GM15510 (cell line): ENCODE measurements around the gene EIF4E1B.

Experiments used
- POLR2A ChIP-seq: IDR thresholded peaks from 3 replicates; pipeline ENCODE4 v1.6.1; 2011; ENCODE audit warnings: borderline replicate concordance; ENCODE audit not compliant: insufficient read length; ENCODE audit errors: extremely low read depth

Gene EIF4E1B

GRCh38 chr5:176694146-176694545 is 63.7 kb downstream of the EIF4E1B start:
- no peak for TF ChIP-seq POLR2A

- TF ChIP-seq POLR2A: no peak
Measured at GRCh38 chr5:176694631-176695030, 64.2 kb downstream of the EIF4E1B start.

DNA sequence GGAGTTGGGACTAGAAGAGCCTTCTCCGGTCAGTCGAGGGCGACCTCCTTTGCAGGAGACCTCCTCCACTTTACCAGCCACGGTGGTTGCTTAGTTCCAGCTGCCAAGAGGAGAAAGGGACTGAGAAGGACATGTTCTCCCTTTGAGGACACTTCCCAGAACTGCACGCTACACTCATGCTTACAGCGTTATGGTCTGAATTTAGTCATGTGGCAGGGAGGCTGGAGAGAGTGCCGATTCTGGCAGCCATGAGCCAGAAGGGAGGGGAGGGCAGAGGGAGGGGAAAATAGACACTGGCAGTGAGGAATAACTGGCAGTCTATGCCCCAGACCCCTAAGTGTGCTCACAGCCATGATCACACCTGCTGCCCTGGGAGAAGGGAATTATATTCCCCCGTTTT is 64.6 kb downstream of the EIF4E1B start:
- TF ChIP-seq POLR2A: no peak
